ENCODE results near the gene CCDC73.

Gene CCDC73

DNA sequence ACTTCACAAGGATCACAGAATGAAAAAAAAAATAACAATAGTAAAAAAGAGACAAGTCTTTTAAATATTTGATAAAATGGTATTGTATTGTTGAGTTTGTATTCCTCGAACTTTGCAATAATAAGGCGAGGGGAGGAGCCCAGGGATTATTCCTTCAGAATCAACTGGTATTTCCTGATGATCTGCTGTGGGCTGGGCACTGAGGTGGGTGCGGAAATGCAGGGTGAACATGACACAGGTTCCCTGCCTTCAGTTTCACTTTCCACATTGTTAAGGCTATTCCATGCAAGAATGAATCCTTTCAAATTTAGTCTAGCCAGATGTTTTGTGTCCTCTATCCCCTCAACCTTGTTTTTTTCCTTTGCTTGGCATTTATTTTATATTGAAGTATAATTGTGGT, 212.9 kb downstream of the CCDC73 start:
- Histone ChIP-seq H3K9ac (ENCODE audit: low read length in 5 of 5) (no peak overlapping the region), H3K4me1 (ENCODE audit: control insufficient read depth in 5 of 5, insufficient read depth in 5 of 5, low read length in 5 of 5) (peaks cover 5 to 26% (median 20%) of the 10 kb centered on the region in 5 donors), H3K4me3 (ENCODE audit: low read depth in 1 of 5, low read length in 5 of 5) (no peak overlapping the region), H3K36me3 (ENCODE audit: control insufficient read depth in 5 of 5, insufficient read depth in 5 of 5, low read length in 5 of 5) (no peaks in the 10 kb centered on the region), H3K27me3 (ENCODE audit: control insufficient read depth in 5 of 5, insufficient read depth in 4 of 5, low read length in 5 of 5) (no peaks in the 10 kb centered on the region), H3K27ac (ENCODE audit: low read depth, low read length) (no peak overlapping the region), H3K9me3 (ENCODE audit: control insufficient read depth in 5 of 5, low read length in 5 of 5) (no peaks in the 10 kb centered on the region)

DNA sequence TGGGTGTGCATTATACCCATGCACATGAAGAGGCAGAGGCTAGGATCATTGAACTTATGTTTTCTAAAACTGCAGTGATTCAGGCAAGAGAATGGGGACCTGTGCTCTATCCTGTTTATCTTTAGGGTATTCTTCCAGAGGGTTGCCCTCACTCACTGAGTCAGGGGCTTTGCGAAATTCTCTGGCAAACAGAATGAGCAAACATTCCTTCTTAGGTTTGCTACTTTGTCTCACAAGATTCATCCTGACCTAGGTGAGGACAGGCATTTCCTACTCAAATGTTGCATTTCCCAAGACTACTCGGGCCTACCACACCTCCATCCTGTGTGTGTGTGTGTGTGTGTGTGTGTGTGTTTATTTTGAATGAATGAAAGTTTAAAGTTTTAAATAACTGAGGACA, 213.5 kb downstream of the CCDC73 start:
- no peaks in the 10 kb centered on the region for H3K9me3 ChIP-seq (ENCODE audit: control insufficient read depth in 5 of 5, low read length in 5 of 5)
- no peaks in the 10 kb centered on the region for H3K27me3 ChIP-seq (ENCODE audit: control insufficient read depth in 5 of 5, insufficient read depth in 4 of 5, low read length in 5 of 5)
- H3K9ac ChIP-seq (ENCODE audit: low read length in 5 of 5): no peak overlapping the region
- peaks cover 5 to 20% (median 17%) of the 10 kb centered on the region in 5 donors for H3K4me1 ChIP-seq (ENCODE audit: control insufficient read depth in 5 of 5, insufficient read depth in 5 of 5, low read length in 5 of 5)
- no peak overlapping the region for H3K27ac ChIP-seq (ENCODE audit: low read depth, low read length)
- no peaks in the 10 kb centered on the region for H3K36me3 ChIP-seq (ENCODE audit: control insufficient read depth in 5 of 5, insufficient read depth in 5 of 5, low read length in 5 of 5)
- no peak overlapping the region for H3K4me3 ChIP-seq (ENCODE audit: low read depth in 1 of 5, low read length in 5 of 5)

DNA sequence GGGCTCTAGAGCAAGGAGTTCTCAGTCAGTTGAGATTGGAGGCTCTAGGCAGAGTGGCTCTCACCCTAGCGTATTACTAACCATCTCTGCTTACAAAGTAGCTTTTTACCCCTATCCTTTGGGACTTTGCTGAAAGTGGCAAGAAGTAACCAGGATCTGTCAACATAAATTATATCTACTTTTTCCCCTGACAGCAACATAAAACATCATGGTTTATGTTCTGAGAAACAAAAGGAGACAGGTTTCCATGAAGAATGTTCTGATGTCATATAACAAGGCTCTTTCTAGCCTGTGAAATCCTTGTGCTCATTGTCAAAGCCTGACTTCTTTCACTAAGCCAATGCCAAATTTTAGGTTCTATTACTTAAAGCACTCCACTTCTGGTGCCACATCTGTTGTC, 218.0 kb downstream of the CCDC73 start:
- Histone ChIP-seq H3K27me3 (ENCODE audit: control insufficient read depth in 5 of 5, insufficient read depth in 4 of 5, low read length in 5 of 5) (peaks cover 0 to 7% (median 2%) of the 10 kb centered on the region in 5 donors), H3K27ac (ENCODE audit: low read depth, low read length) (no peak overlapping the region), H3K9me3 (ENCODE audit: control insufficient read depth in 5 of 5, low read length in 5 of 5) (peaks cover 0 to 4% (median 0%) of the 10 kb centered on the region in 5 donors), H3K4me3 (ENCODE audit: low read depth in 1 of 5, low read length in 5 of 5) (no peak overlapping the region), H3K9ac (ENCODE audit: low read length in 5 of 5) (no peak overlapping the region), H3K36me3 (ENCODE audit: control insufficient read depth in 5 of 5, insufficient read depth in 5 of 5, low read length in 5 of 5) (no peaks in the 10 kb centered on the region), H3K4me1 (ENCODE audit: control insufficient read depth in 5 of 5, insufficient read depth in 5 of 5, low read length in 5 of 5) (no peaks in the 10 kb centered on the region)

DNA sequence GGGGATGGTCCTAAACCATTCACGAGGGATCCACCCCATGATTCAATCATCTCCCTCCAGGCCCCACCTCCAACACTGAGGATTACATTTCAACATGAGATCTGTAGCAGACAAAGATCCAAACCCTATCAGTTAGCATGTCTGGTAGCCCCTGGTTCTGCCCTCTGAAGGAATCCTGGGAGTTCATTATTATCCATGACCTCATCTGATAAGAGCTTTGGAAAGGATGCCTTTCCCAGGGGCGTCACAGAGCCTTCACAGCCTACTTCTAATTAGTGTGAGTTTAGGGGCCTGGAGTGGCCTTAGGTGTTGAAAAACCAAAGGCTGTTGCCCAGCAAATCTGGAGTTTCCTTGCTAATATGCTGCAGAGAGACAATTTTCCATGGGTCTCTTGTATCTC, 219.4 kb downstream of the CCDC73 start:
- Histone ChIP-seq H3K27ac (ENCODE audit: low read depth, low read length) (no peak overlapping the region), H3K9ac (ENCODE audit: low read length in 5 of 5) (no peak overlapping the region), H3K4me1 (ENCODE audit: control insufficient read depth in 5 of 5, insufficient read depth in 5 of 5, low read length in 5 of 5) (no peaks in the 10 kb centered on the region), H3K36me3 (ENCODE audit: control insufficient read depth in 5 of 5, insufficient read depth in 5 of 5, low read length in 5 of 5) (no peaks in the 10 kb centered on the region), H3K4me3 (ENCODE audit: low read depth in 1 of 5, low read length in 5 of 5) (no peak overlapping the region), H3K27me3 (ENCODE audit: control insufficient read depth in 5 of 5, insufficient read depth in 4 of 5, low read length in 5 of 5) (peaks cover 0 to 11% (median 2%) of the 10 kb centered on the region in 5 donors), H3K9me3 (ENCODE audit: control insufficient read depth in 5 of 5, low read length in 5 of 5) (peaks cover 0 to 4% (median 0%) of the 10 kb centered on the region in 5 donors)

DNA sequence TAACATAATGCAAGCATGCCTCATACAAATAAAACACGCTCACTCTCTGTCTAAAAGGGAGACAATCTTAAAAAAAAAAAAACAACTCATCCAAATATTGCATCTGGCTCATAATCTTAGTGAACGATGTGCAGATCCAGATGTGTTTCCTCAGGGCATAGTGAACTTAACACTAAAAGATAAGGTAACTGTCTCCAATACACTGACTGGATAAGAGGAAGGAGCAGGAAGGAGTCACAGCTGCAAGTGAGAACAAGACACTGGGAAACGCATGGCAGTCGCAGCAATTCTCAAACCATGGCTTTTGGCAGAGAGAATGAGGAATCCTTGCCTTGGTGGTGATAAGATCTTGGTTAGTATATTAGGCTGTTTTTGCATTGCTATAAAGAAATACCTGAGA, 220.0 kb downstream of the CCDC73 start:
- Histone ChIP-seq H3K4me3 (ENCODE audit: low read depth in 1 of 5, low read length in 5 of 5) (no peak overlapping the region), H3K9ac (ENCODE audit: low read length in 5 of 5) (no peak overlapping the region), H3K27me3 (ENCODE audit: control insufficient read depth in 5 of 5, insufficient read depth in 4 of 5, low read length in 5 of 5) (peaks cover 0 to 11% (median 2%) of the 10 kb centered on the region in 5 donors), H3K9me3 (ENCODE audit: control insufficient read depth in 5 of 5, low read length in 5 of 5) (peaks cover 0 to 4% (median 0%) of the 10 kb centered on the region in 5 donors), H3K27ac (ENCODE audit: low read depth, low read length) (no peak overlapping the region), H3K36me3 (ENCODE audit: control insufficient read depth in 5 of 5, insufficient read depth in 5 of 5, low read length in 5 of 5) (no peaks in the 10 kb centered on the region), H3K4me1 (ENCODE audit: control insufficient read depth in 5 of 5, insufficient read depth in 5 of 5, low read length in 5 of 5) (no peaks in the 10 kb centered on the region)

DNA sequence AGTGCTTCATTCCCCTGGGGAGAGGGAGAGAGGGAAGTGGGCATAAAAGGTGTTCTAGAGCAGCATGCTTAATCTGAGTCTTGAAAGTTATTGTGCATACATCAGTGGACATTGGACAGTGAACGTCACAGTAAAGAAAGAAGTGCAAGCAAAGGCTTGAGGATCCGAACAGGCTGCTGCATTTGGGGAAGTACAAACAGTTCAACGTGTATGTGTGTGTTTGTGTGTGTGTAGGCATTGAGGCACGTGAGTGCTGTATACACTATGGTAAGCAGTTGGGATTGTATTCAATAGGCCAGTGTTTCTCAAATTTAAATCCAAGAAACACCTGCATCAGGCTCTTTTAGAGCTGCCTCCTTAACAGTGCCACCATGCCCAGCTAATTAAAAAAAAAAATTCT, 221.2 kb downstream of the CCDC73 start:
- no peaks in the 10 kb centered on the region for H3K36me3 ChIP-seq (ENCODE audit: control insufficient read depth in 5 of 5, insufficient read depth in 5 of 5, low read length in 5 of 5)

DNA sequence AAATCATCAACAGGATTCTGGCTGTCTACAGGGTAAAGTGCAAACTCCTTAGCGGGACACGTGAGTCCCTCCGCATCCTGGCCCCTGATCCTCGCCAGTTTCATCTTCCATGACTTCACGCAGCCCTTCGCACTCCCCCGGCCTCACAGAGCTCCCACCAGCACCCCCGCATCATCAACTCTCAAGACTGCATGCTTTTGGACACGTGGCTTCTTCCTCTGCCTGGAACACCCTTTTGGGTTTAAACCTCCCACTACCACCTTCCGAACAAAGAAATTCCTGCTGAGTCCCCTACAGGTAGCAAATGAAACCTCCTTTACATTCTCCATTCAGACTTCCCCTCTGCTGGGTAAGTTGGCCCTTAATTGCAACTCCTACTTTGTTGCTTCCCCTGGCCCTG, 223.4 kb downstream of the CCDC73 start:
- H3K9me3 ChIP-seq (ENCODE audit: control insufficient read depth in 5 of 5, low read length in 5 of 5): peaks cover 0 to 4% (median 0%) of the 10 kb centered on the region in 5 donors

More for the DNA sequence above, 221.2 kb downstream of the CCDC73 start:
- no peak overlapping the region for H3K27ac ChIP-seq (ENCODE audit: low read depth, low read length)
- no peaks in the 10 kb centered on the region for H3K4me1 ChIP-seq (ENCODE audit: control insufficient read depth in 5 of 5, insufficient read depth in 5 of 5, low read length in 5 of 5)
- no peak overlapping the region for H3K4me3 ChIP-seq (ENCODE audit: low read depth in 1 of 5, low read length in 5 of 5)
- peaks cover 0 to 11% (median 2%) of the 10 kb centered on the region in 5 donors for H3K27me3 ChIP-seq (ENCODE audit: control insufficient read depth in 5 of 5, insufficient read depth in 4 of 5, low read length in 5 of 5)
- peaks cover 0 to 4% (median 0%) of the 10 kb centered on the region in 5 donors for H3K9me3 ChIP-seq (ENCODE audit: control insufficient read depth in 5 of 5, low read length in 5 of 5)
- H3K9ac ChIP-seq (ENCODE audit: low read length in 5 of 5): no peak overlapping the region

DNA sequence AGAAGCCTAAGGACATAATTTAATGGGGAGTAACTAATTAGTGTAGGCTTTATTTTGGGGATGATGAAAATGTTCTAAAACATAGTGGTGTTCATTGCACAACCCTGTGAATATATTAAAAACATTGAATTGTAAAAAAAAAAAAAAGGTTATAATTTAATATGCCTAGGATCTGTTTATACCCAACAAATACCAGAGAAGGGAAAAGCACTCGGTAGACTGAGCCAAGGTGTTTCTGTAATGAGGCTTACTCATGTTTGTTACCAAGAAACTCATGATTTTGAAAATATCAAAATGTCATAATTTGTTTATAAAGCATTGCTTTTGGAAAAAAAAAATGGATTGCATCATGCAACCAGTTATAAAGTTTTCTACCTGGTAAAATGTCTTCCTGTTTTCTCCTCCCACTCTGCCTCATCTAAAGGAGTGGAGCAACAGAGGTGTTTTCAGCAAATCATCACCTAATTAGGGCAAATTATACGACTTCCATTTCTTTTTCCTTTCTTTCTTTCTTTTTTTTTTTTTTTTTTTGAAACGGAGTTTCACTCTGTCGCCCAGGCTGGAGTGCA, 225.1 kb downstream of the CCDC73 start:
- no peak overlapping the region for H3K9ac ChIP-seq (ENCODE audit: low read length in 5 of 5)
- H3K36me3 ChIP-seq (ENCODE audit: control insufficient read depth in 5 of 5, insufficient read depth in 5 of 5, low read length in 5 of 5): no peaks in the 10 kb centered on the region
- H3K9me3 ChIP-seq (ENCODE audit: control insufficient read depth in 5 of 5, low read length in 5 of 5): peaks cover 0 to 4% (median 0%) of the 10 kb centered on the region in 5 donors
- no peak overlapping the region for H3K27ac ChIP-seq (ENCODE audit: low read depth, low read length)
- peaks cover 0 to 5% (median 2%) of the 10 kb centered on the region in 5 donors for H3K27me3 ChIP-seq (ENCODE audit: control insufficient read depth in 5 of 5, insufficient read depth in 4 of 5, low read length in 5 of 5)
- H3K4me1 ChIP-seq (ENCODE audit: control insufficient read depth in 5 of 5, insufficient read depth in 5 of 5, low read length in 5 of 5): no peaks in the 10 kb centered on the region
- H3K4me3 ChIP-seq (ENCODE audit: low read depth in 1 of 5, low read length in 5 of 5): no peak overlapping the region

More for the DNA sequence above, 223.4 kb downstream of the CCDC73 start:
- H3K4me1 ChIP-seq (ENCODE audit: control insufficient read depth in 5 of 5, insufficient read depth in 5 of 5, low read length in 5 of 5): no peaks in the 10 kb centered on the region
- H3K9ac ChIP-seq (ENCODE audit: low read length in 5 of 5): no peak overlapping the region
- H3K4me3 ChIP-seq (ENCODE audit: low read depth in 1 of 5, low read length in 5 of 5): no peak overlapping the region
- no peak overlapping the region for H3K27ac ChIP-seq (ENCODE audit: low read depth, low read length)
- peaks cover 0 to 11% (median 2%) of the 10 kb centered on the region in 5 donors for H3K27me3 ChIP-seq (ENCODE audit: control insufficient read depth in 5 of 5, insufficient read depth in 4 of 5, low read length in 5 of 5)
- H3K36me3 ChIP-seq (ENCODE audit: control insufficient read depth in 5 of 5, insufficient read depth in 5 of 5, low read length in 5 of 5): no peaks in the 10 kb centered on the region

DNA sequence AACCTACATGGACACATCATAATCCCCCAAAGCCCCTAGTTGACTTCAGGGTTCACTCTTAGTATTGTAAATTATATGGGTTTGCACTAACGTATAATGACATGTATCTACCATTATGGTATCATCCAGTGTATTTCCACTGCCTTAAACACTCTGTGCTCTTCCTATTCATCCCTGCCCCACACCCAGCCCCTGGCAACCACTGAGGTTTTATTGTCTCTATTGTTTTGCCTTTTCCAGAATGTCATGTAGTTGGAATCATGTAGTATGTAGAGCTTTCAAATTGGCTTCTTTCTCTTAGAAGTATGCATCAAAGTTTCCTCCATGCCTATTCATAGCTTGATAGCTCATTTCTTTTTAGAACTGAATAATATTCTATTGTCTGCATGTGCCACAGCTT, 227.3 kb downstream of the CCDC73 start:
- Histone ChIP-seq H3K27me3 (ENCODE audit: control insufficient read depth in 5 of 5, insufficient read depth in 4 of 5, low read length in 5 of 5) (peaks cover 0 to 7% (median 2%) of the 10 kb centered on the region in 5 donors), H3K27ac (ENCODE audit: low read depth, low read length) (no peak overlapping the region), H3K36me3 (ENCODE audit: control insufficient read depth in 5 of 5, insufficient read depth in 5 of 5, low read length in 5 of 5) (no peaks in the 10 kb centered on the region), H3K9ac (ENCODE audit: low read length in 5 of 5) (no peak overlapping the region), H3K4me1 (ENCODE audit: control insufficient read depth in 5 of 5, insufficient read depth in 5 of 5, low read length in 5 of 5) (no peaks in the 10 kb centered on the region), H3K9me3 (ENCODE audit: control insufficient read depth in 5 of 5, low read length in 5 of 5) (no peaks in the 10 kb centered on the region), H3K4me3 (ENCODE audit: low read depth in 1 of 5, low read length in 5 of 5) (no peak overlapping the region)

DNA sequence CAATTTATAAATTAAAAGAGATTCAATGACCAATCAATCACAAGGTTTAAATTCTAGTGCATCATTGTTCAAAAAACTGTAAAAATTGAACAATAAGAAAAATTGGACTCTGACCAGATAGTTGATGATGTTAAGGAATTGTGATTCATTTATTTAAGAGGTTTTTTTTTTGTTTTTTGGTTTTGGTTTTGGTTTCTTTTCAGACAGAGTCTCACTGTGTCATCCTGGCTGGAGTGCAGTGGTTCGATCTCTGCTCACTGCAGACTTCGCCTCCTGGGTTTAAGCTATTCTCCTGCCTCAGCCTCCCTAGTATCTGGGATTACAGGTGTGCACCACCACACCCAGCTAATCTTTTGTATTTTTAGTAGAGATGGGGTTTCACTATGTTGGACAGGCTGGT, 227.9 kb downstream of the CCDC73 start:
- Histone ChIP-seq H3K36me3 (ENCODE audit: control insufficient read depth in 5 of 5, insufficient read depth in 5 of 5, low read length in 5 of 5) (no peaks in the 10 kb centered on the region), H3K4me3 (ENCODE audit: low read depth in 1 of 5, low read length in 5 of 5) (no peak overlapping the region), H3K4me1 (ENCODE audit: control insufficient read depth in 5 of 5, insufficient read depth in 5 of 5, low read length in 5 of 5) (no peaks in the 10 kb centered on the region), H3K27ac (ENCODE audit: low read depth, low read length) (no peak overlapping the region), H3K9me3 (ENCODE audit: control insufficient read depth in 5 of 5, low read length in 5 of 5) (no peaks in the 10 kb centered on the region), H3K27me3 (ENCODE audit: control insufficient read depth in 5 of 5, insufficient read depth in 4 of 5, low read length in 5 of 5) (peaks cover 0 to 6% (median 2%) of the 10 kb centered on the region in 5 donors), H3K9ac (ENCODE audit: low read length in 5 of 5) (no peak overlapping the region)

Measured in subcutaneous abdominal adipose tissue (tissue), 5 donors.